ENCODE measurements around the gene ABCA7.
"Not testable (repeated sequence)": the region's sequence is repeated elsewhere in the genome, so short reads cannot be mapped to it uniquely, and the experiment has no call there.

ABCA7 gene

DNA sequence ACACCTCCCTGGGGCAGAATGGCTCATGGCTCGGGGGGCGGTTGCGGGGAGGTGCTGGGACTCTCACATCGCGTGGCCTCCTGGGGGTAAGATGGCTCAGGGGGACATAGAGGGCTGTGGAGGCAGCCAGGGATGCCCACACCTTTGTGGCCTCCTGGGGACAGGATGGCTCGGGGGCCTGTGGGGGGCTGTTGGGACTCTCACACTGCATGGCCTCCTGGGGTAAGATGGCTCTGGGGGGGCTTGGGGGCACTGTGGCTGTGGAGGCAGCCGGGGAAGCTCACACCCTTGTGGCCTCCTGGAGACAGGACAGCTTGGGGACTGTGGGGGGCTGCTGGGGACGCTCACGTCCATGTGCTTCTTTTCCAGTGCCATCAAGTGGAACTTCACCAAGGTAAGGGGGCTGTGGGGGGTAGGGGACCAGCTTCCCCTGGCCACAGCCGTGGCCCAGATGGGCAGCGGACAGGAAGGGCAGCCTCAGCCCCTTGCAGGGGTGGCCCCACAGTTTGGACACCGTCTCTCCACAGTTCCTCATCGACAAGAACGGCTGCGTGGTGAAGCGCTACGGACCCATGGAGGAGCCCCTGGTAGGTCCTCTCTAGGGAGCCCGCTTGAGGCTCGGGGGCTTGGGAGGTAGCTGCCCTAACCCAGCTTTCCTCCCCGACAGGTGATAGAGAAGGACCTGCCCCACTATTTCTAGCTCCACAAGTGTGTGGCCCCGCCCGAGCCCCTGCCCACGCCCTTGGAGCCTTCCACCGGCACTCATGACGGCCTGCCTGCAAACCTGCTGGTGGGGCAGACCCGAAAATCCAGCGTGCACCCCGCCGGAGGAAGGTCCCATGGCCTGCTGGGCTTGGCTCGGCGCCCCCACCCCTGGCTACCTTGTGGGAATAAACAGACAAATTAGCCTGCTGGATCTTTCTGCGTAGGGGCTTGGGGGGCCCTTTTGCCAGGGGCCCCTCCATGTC, 66.2 kb downstream of the ABCA7 start:
- no peak for DNase-seq (ENCODE audit: low spot score)

GRCh38 chr19:1106841-1107660, 67.1 kb downstream of the ABCA7 start:
- peak; percentile 29 for DNase-seq (ENCODE audit: low spot score)

DNA sequence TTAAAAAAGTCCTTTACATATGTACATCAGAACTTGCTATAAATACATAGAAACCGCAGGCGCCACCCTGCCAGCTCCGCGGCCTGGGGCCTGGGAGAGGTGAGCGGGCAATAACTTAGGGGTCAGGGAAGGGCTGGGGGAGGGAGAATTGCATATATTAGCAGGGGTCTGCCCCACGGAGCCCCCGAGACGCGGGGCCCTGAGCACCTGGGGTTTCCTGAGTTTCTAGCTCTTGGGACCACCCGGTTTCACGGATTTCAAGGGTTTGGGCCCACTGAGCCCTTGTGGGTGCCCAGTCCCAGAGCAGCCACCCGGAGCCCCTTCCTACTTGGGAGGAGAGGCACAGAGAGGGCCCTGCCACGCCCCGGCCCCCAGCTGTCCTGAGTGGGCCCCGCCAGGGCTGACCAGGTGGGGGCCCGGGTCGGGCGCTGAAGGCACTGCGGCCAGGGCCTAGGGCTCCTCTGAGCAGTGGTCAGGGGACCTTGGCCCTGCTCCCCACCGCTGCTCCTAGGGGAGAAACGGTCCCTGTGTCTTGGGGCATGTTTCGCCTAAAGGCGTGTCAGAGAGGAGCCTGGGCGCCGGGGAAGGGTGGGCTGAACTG, 67.9 kb downstream of the ABCA7 start:
- no peak for DNase-seq (ENCODE audit: low spot score)

DNA sequence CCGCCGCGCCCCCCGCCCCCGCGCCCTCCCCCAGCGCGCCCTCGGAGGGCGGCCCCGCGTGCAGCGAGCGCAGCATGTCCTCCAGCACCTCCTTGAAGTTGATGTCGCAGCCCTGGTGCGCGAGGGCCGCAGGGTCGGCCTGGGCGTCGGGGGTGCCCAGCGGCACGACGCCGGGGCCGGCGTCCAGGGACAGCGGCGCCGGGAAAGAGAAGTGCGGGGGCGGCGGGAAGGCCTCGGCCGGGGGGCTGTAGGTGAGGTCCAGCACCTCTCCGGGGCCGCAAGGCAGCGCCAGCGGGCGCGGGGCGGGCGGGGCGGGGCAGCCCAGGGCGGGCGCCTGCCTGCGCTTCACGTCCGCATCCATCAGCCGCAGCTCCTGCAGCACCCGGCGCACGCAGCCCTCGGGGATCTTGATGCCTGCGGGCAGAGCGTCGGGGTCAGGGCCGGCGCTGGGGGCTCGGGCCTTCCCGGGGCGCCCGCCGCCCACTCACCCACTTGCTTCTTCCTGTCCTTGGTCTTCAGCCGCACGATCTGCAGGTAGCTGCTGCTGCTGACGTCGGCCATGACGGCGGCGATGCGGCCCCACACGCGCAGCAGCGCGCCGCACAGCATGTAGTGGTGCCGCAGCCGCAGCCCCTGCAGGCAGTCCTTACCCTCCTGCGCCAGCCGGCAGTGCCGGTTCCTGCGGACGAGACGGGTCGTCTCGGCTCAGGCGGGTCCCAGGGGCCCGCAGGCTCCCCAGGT, 68.6 kb downstream of the ABCA7 start:
- DNase-seq (ENCODE audit: low spot score): no peak

GRCh38 chr19:1109032-1109551, 69.2 kb downstream of the ABCA7 start:
- DNase-seq (ENCODE audit: low spot score): no peak

- no peak for DNase-seq (ENCODE audit: low spot score)
Observed at GRCh38 chr19:1109697-1110671, 70.1 kb downstream of the ABCA7 start.

DNA sequence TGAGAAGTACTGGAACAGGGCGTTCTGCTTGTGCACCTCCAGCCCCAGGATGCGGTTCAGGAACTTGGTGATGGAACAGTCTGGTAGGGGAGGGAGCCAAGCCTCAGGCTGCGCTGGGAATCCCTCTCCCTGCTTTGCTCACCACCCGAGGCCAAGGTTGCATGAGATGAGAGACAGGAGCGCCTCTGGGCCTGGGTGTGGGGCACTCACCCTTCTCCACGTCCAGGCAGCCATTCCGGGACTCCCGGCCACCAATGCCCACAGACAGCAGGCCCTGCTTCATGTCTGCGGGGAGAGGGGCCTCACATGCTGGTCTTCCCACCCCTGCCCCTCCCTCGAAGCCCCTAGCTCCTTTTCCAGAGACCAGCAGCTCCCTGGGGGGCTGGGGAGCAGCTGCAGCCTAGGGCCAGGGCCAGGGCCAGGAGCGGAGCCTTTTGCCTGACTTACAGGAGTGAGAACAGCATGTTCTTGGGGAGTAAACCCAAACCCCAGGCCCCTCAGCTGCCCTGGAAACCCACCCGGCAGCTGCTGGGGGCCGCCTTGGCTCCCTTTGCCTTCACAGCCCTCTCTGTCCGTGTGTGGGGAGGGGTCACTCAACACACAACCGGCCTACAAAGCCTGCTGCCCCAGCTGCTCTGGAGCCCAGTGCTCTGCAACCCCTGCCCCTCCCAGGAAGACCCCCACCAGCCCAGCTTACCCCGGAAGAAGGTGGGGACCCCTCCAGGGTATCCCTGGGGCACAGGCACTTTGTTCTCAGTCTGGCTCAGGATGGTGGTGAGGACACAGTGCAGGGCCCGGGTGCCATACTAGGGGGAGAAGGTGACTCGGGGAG, 71.1 kb downstream of the ABCA7 start:
- DNase-seq (ENCODE audit: low spot score): no peak

DNA sequence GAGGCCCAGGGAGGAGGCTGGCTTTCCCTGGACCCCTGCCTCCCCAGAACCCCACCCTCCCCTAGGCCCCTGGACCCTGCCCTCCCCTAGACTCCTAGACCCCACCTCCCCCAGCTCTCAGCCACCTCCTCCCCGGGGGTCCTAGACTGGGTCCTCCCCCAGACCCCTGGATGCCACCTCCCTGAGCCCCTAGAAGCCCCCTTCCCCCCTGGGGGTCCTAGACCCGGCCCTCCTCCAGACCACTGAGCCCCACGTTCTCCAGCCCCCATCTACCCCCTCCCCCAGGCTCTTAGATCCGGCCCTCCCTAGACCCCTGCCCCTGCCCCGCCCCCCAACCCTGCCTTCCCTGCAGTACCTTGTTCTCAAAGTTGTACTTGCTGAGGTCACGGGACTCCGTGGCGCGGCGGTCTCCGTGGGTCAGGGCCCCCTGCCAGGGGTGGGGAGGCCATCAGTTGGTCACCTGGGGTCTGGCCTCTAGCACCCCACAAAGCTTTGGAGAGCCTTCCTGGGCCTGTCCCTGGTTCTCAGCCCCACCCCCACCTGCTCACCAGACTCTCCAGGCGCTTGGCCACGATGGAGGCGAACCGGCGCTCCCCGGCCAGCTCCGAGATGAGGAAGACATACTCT, 71.8 kb downstream of the ABCA7 start:
- no peak for DNase-seq (ENCODE audit: low spot score)

GRCh38 chr19:1112268-1113029, 72.5 kb downstream of the ABCA7 start:
- DNase-seq (ENCODE audit: low spot score): no peak

- peak; percentile 92 for DNase-seq (ENCODE audit: low spot score)
Observed at GRCh38 chr19:1113030-1113985, 73.4 kb downstream of the ABCA7 start.

GRCh38 chr19:1113986-1114483, 74.1 kb downstream of the ABCA7 start:
- DNase-seq (ENCODE audit: low spot score): no peak

DNA sequence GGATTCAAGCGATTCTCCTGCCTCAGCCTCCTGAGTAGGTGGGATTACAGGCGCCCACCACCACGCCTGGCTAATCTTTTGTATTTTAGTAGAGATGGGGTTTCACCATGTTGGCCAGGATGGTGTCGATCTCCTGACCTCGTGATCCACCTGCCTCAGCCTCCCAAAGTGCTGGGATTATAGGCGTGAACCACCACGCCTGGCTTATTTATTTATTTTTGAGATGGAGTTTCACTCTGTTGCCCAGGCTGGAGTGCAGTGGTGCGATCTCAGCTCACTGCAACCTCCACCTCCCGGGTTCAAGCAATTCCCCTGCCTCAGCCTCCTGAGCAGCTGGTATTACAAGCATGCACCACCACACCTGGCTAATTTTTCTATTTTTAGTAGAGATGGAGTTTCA, 74.8 kb downstream of the ABCA7 start:
- not testable (repeated sequence) for DNase-seq (ENCODE audit: low spot score)

Data from hematopoietic multipotent progenitor cell treated with erythropoietin and hydrocortisone succinate and interleukin-3 and kit ligand, for 17 days (in vitro differentiated cells).